ENCODE results near the gene PADI4.

DNA sequence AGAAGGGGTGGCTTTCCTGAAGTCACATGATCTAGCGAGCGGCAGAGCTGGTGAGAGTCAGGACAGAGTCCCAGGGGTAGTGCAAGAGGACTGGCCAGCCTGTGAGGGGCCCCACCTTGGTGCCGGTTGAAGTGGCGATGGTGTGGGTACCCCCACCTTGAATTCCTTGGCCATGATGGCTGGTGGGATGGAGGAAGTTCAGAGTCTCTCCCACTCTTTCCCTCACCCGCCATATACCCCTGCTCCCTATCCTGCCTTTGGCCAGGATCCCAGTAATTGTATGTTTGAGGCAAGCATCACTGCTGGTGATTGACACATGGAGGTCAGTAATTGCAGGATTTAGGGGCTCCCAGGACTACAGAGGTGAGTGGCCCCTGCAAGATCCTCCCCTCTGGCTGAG is 47.3 kb upstream of the PADI4 start:
- TF ChIP-seq EZH2 (IDR thresholded peaks at IDR 0.05; ENCODE audit: low read depth, unreplicated experiment) (no peak), JUNB (IDR thresholded peaks at IDR 0.05; ENCODE audit: unreplicated experiment) (no peak), STAT1 (IDR thresholded peaks at IDR 0.05; ENCODE audit: unreplicated experiment) (no peak), POLR2AphosphoS5 (IDR thresholded peaks at IDR 0.05; ENCODE audit: low read depth) (no peak), EZH2phosphoT487 (IDR thresholded peaks at IDR 0.05; ENCODE audit: unreplicated experiment) (no peak)
- TF ChIP-seq, protein P1, sequence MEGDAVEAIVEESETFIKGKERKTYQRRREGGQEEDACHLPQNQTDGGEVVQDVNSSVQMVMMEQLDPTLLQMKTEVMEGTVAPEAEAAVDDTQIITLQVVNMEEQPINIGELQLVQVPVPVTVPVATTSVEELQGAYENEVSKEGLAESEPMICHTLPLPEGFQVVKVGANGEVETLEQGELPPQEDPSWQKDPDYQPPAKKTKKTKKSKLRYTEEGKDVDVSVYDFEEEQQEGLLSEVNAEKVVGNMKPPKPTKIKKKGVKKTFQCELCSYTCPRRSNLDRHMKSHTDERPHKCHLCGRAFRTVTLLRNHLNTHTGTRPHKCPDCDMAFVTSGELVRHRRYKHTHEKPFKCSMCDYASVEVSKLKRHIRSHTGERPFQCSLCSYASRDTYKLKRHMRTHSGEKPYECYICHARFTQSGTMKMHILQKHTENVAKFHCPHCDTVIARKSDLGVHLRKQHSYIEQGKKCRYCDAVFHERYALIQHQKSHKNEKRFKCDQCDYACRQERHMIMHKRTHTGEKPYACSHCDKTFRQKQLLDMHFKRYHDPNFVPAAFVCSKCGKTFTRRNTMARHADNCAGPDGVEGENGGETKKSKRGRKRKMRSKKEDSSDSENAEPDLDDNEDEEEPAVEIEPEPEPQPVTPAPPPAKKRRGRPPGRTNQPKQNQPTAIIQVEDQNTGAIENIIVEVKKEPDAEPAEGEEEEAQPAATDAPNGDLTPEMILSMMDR (conservative IDR thresholded peaks at IDR 0.05; ENCODE audit: low read depth in 2 of 2) = no peak
- TF ChIP-seq, protein P2, sequence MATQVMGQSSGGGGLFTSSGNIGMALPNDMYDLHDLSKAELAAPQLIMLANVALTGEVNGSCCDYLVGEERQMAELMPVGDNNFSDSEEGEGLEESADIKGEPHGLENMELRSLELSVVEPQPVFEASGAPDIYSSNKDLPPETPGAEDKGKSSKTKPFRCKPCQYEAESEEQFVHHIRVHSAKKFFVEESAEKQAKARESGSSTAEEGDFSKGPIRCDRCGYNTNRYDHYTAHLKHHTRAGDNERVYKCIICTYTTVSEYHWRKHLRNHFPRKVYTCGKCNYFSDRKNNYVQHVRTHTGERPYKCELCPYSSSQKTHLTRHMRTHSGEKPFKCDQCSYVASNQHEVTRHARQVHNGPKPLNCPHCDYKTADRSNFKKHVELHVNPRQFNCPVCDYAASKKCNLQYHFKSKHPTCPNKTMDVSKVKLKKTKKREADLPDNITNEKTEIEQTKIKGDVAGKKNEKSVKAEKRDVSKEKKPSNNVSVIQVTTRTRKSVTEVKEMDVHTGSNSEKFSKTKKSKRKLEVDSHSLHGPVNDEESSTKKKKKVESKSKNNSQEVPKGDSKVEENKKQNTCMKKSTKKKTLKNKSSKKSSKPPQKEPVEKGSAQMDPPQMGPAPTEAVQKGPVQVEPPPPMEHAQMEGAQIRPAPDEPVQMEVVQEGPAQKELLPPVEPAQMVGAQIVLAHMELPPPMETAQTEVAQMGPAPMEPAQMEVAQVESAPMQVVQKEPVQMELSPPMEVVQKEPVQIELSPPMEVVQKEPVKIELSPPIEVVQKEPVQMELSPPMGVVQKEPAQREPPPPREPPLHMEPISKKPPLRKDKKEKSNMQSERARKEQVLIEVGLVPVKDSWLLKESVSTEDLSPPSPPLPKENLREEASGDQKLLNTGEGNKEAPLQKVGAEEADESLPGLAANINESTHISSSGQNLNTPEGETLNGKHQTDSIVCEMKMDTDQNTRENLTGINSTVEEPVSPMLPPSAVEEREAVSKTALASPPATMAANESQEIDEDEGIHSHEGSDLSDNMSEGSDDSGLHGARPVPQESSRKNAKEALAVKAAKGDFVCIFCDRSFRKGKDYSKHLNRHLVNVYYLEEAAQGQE (IDR thresholded peaks at IDR 0.05; ENCODE audit: unreplicated experiment) = no peak
- TF ChIP-seq, protein P3, sequence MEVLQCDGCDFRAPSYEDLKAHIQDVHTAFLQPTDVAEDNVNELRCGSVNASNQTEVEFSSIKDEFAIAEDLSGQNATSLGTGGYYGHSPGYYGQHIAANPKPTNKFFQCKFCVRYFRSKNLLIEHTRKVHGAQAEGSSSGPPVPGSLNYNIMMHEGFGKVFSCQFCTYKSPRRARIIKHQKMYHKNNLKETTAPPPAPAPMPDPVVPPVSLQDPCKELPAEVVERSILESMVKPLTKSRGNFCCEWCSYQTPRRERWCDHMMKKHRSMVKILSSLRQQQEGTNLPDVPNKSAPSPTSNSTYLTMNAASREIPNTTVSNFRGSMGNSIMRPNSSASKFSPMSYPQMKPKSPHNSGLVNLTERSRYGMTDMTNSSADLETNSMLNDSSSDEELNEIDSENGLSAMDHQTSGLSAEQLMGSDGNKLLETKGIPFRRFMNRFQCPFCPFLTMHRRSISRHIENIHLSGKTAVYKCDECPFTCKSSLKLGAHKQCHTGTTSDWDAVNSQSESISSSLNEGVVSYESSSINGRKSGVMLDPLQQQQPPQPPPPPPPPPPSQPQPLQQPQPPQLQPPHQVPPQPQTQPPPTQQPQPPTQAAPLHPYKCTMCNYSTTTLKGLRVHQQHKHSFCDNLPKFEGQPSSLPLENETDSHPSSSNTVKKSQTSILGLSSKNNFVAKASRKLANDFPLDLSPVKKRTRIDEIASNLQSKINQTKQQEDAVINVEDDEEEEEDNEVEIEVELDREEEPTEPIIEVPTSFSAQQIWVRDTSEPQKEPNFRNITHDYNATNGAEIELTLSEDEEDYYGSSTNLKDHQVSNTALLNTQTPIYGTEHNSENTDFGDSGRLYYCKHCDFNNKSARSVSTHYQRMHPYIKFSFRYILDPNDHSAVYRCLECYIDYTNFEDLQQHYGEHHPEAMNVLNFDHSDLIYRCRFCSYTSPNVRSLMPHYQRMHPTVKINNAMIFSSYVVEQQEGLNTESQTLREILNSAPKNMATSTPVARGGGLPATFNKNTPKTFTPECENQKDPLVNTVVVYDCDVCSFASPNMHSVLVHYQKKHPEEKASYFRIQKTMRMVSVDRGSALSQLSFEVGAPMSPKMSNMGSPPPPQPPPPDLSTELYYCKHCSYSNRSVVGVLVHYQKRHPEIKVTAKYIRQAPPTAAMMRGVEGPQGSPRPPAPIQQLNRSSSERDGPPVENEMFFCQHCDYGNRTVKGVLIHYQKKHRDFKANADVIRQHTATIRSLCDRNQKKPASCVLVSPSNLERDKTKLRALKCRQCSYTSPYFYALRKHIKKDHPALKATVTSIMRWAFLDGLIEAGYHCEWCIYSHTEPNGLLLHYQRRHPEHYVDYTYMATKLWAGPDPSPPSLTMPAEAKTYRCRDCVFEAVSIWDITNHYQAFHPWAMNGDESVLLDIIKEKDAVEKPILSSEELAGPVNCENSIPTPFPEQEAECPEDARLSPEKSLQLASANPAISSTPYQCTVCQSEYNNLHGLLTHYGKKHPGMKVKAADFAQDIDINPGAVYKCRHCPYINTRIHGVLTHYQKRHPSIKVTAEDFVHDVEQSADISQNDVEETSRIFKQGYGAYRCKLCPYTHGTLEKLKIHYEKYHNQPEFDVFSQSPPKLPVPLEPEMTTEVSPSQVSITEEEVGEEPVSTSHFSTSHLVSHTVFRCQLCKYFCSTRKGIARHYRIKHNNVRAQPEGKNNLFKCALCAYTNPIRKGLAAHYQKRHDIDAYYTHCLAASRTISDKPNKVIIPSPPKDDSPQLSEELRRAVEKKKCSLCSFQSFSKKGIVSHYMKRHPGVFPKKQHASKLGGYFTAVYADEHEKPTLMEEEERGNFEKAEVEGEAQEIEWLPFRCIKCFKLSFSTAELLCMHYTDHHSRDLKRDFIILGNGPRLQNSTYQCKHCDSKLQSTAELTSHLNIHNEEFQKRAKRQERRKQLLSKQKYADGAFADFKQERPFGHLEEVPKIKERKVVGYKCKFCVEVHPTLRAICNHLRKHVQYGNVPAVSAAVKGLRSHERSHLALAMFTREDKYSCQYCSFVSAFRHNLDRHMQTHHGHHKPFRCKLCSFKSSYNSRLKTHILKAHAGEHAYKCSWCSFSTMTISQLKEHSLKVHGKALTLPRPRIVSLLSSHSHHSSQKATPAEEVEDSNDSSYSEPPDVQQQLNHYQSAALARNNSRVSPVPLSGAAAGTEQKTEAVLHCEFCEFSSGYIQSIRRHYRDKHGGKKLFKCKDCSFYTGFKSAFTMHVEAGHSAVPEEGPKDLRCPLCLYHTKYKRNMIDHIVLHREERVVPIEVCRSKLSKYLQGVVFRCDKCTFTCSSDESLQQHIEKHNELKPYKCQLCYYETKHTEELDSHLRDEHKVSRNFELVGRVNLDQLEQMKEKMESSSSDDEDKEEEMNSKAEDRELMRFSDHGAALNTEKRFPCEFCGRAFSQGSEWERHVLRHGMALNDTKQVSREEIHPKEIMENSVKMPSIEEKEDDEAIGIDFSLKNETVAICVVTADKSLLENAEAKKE (CRISPR knock-in tag; IDR thresholded peaks at IDR 0.05) = no peak

Measured in GM23338 (cell line).